Small intestine (tissue), 7 donors: ENCODE results near the gene ABCG4. TPM values are rescaled to one million over a fixed set of nuclear protein-coding genes. Genes with fewer than 3 reads are reported as not detected.
A peak's percentile ranks its signal among the peaks of the same experiment; 100 is the strongest.
"Not testable (repeated sequence)": the region's sequence is repeated elsewhere in the genome, so short reads cannot be mapped to it uniquely, and the experiment has no call there.

Source experiments
- DNase-seq, 2 donors: peaks; one replicate each; pipeline versions ENCODE4 v3.0.0 to v3.0.0-alpha.2; 2013
- FAIRE-seq: peaks from 2 replicates; lab custom pipeline; 2012; peaks lifted over from hg19 to GRCh38; lab: Jason Lieb, UNC
- H3K27ac ChIP-seq, 3 donors: one replicate each; pipeline ENCODE4 v1.5.1; 2013; ENCODE audit warnings: low read length in 2 of 3, mild to moderate bottlenecking in 2 of 3, control low read depth in 1 of 3, inconsistent platforms in 1 of 3, low read depth in 1 of 3, moderate library complexity in 1 of 3
- H3K27me3 ChIP-seq, 3 donors: one replicate each; pipeline ENCODE4 v1.6.1; 2013; ENCODE audit warnings: low read length in 3 of 3, inconsistent platforms in 1 of 3; ENCODE audit not compliant: control insufficient read depth in 3 of 3, insufficient read depth in 3 of 3
- H3K36me3 ChIP-seq, 3 donors: one replicate each; pipeline ENCODE4 v1.6.1; 2013; ENCODE audit warnings: low read length in 3 of 3, inconsistent platforms in 1 of 3, low read depth in 1 of 3, mild to moderate bottlenecking in 1 of 3, moderate library complexity in 1 of 3; ENCODE audit not compliant: control insufficient read depth in 3 of 3, insufficient read depth in 2 of 3
- H3K4me1 ChIP-seq, 3 donors: one replicate each; pipeline ENCODE4 v1.6.1; 2013; ENCODE audit warnings: low read length in 2 of 3, inconsistent platforms in 1 of 3, low read depth in 1 of 3, mild to moderate bottlenecking in 1 of 3, moderate library complexity in 1 of 3; ENCODE audit not compliant: control insufficient read depth in 3 of 3, insufficient read depth in 2 of 3
- H3K4me3 ChIP-seq, 3 donors: one replicate each; pipeline ENCODE4 v1.5.1; 2013; ENCODE audit warnings: low read length in 3 of 3, control low read depth in 1 of 3, inconsistent platforms in 1 of 3, low read depth in 1 of 3, mild to moderate bottlenecking in 1 of 3, moderate library complexity in 1 of 3
- H3K9me3 ChIP-seq, 2 donors: one replicate each; pipeline ENCODE4 v1.6.1; 2013; ENCODE audit warnings: low read depth in 1 of 2, low read length in 1 of 2; ENCODE audit not compliant: control insufficient read depth in 2 of 2, insufficient read depth in 1 of 2
- WGBS, 3 donors: extraction: QIAGEN DNeasy Blood & Tissue Kit; methylation state at CpG; one replicate each; pipeline ENCODE4 v1.1.7; 2013; 5-methylcytosine and 5-hydroxymethylcytosine counted together
- polyA plus RNA-seq, 4 donors: library from polyadenylated mRNA; stranded (reverse) in 3 of 4; unstranded in 1 of 4; fragments of 200-250 nt in 3 of 4; fragments of 120-200 nt in 1 of 4; gene quantifications; one replicate each; pipeline versions ENCODE4 v1.2.1 to v1.2.3, GENCODE V29; 2013
- donor health status: healthy with polysubstance abuse.
- donor health status: control.
- donor health status: control.
- donor health status: Bipolar disorder and iron deficiency.
- donor health status: healthy.

The ABCG4 gene
- polyA plus RNA-seq, 4 donors: 0.27 to 0.73 (median 0.34) TPM; not detected in 1

DNA sequence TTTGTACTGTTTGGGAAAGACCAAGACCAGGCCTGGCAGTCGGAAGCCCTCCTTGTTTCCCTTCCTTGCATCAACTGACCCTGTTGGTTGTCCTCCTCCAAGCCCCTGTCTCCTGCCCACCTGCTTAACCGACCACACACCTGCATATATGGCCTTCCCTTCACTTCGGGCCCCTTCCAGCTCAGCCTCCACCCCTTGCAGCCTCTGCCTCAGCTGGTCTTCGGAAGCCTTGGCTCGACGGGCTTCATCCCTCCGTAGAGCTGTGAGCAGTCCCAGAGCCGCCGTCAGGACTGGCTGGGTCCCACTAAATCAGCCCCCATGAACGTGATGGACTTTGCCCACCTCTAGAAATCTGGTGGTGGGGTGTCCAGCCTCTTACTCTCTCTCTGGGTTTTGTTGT lies 44.8 kb downstream of the ABCG4 start:
- DNase-seq (no peak), FAIRE-seq (no peak)
- peaks cover 0 to 16% (median 2%) of the 10 kb centered on the region in 3 donors for H3K4me1 ChIP-seq
- 78 to 87% (median 83%) methylated on average over 10 of the region's 10 CpGs for WGBS, 3 donors
- H3K4me3 ChIP-seq: no peak overlapping the region
- H3K27me3 ChIP-seq: no peaks in the 10 kb centered on the region
- H3K27ac ChIP-seq: no peak overlapping the region
- H3K36me3 ChIP-seq: peaks cover 0 to 33% (median 0%) of the 10 kb centered on the region in 3 donors
- H3K9me3 ChIP-seq: no peaks in the 10 kb centered on the region

DNA sequence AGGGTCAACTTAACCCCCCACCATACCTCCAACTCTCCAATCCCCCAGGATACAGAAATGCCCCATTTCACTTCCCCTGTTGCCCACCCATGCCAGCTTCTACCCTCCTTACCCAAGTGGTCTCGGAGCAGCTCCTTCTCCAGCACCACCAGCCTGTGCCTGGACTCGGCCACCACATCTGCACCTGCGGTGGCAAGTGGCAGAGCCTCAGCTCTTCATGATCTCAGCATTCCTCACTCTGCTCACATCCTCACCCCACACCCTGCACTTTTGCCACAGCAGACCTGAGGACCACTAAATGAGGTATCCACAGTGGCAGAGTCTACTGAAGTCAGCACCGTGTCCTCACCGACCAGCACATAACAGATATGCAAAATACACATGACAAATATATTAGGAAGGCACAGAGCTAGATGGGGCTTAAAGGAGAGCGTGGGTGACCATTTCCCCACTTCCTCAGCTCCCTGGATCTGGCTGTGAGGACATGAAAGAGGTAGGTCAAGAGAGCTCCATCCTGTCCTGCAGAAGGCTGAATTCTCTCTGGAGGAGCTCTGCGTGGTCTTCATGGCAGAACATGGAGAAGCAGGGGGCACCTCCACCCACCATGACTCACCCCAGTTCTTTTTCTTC lies 46.1 kb downstream of the ABCG4 start:
- Histone ChIP-seq H3K9me3 (no peaks in the 10 kb centered on the region), H3K27me3 (no peaks in the 10 kb centered on the region), H3K4me3 (no peak overlapping the region), H3K27ac (no peak overlapping the region), H3K36me3 (peaks cover 0 to 21% (median 0%) of the 10 kb centered on the region in 3 donors), H3K4me1 (peaks cover 0 to 4% (median 2%) of the 10 kb centered on the region in 3 donors)
- FAIRE-seq: no peak
- WGBS, 3 donors: 41 to 68% (median 48%) methylated on average over 7 of the region's 7 CpGs
- DNase-seq: no peak

DNA sequence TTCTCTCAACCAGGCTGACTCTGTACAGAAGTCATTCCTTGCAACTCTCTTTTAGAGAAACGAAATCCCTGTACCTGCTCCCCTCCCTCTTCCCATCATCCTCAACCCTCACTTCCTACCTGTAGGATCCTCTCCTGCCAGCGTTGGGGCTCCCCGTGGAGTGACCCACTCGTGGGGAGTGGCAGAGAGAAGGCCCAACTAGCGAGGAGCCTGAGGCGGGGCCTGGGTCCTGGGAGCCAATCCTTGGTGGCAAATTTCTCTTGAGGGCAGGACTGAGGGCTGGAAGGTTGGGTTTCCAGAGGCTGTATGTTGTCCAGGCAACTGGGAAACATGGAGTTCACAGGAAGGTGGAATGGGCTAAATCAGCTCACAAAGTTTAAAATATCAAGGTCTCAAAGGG lies 46.8 kb downstream of the ABCG4 start:
- no peaks in the 10 kb centered on the region for H3K9me3 ChIP-seq
- no peak for FAIRE-seq
- H3K27ac ChIP-seq: no peak overlapping the region
- peaks cover 0 to 4% (median 0%) of the 10 kb centered on the region in 3 donors for H3K4me1 ChIP-seq
- peaks cover 0 to 15% (median 0%) of the 10 kb centered on the region in 3 donors for H3K36me3 ChIP-seq
- 22 to 28% (median 24%) methylated on average over 6 of the region's 6 CpGs for WGBS, 3 donors
- peak; percentile 62 to 80 for DNase-seq
- H3K4me3 ChIP-seq: no peak overlapping the region
- H3K27me3 ChIP-seq: no peaks in the 10 kb centered on the region

DNA sequence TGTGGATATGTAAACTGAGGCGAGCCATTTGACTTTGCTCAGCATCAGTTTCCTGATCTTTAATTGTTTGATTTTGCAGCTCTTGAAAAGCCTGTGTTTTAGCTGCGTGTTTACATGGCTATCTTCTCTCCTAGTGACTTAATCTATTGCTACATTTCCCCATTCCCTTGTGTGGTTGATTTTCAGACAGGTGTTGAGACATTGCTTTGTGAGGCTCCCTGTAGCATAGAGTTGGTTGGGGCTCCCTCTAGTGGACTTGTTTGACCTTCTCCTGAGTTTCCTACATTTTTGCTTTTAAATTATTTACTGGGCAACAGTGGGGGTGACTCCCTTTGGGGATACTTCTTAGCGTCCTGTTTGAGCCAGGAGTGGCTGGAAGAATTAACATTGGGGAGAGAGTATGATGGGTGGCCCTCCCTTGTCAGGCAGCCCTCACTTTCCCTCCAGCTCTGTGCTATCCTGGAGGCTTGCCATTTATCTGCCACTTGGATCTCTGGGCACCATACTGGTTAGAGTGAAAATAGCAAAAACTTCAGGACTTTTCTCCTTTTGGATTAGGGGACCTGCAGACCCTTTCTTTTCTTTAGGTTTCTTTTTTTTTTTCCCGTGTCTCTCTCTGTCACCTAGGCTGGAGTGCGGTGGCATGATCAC lies 48.1 kb downstream of the ABCG4 start:
- Histone ChIP-seq H3K9me3 (no peaks in the 10 kb centered on the region), H3K4me1 (peaks cover 0 to 4% (median 0%) of the 10 kb centered on the region in 3 donors), H3K4me3 (no peak overlapping the region), H3K27ac (peak overlapping the region in 1 of 3 donors; percentile 28), H3K36me3 (peaks cover 0 to 6% (median 0%) of the 10 kb centered on the region in 3 donors), H3K27me3 (no peaks in the 10 kb centered on the region)
- DNase-seq: peak; percentile 92 to 94
- 28 to 42% (median 33%) methylated on average over 5 of the region's 5 CpGs for WGBS, 3 donors
- peak; percentile 55 for FAIRE-seq

DNA sequence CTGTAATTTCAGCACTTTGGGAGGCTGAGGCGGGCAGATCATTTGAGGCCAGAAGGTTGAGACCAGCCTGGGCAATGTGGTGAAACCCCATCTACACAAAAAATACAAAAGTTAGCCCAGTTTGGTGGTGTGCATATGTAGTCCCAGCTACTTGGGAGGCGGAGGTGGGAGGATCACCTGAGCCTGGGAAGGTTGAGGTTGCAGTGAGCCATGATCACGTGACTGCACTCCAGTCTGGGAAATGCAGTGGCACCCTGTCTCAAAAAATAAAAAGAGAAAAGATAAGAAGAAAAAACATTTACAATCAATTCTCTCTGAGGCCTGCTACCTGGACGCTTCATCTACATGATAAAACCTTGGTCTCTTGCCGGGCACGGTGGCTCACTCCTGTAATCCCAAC lies 50.1 kb downstream of the ABCG4 start:
- Histone ChIP-seq H3K27me3 (no peaks in the 10 kb centered on the region), H3K36me3 (no peaks in the 10 kb centered on the region), H3K27ac (no peak overlapping the region), H3K4me1 (peaks cover 0 to 4% (median 0%) of the 10 kb centered on the region in 3 donors), H3K9me3 (no peaks in the 10 kb centered on the region), H3K4me3 (no peak overlapping the region)
- FAIRE-seq (no peak), DNase-seq (peak in 1 of 2 donors; percentile 31)
- WGBS, 3 donors: 81 to 90% (median 84%) methylated on average over 6 of the region's 6 CpGs

DNA sequence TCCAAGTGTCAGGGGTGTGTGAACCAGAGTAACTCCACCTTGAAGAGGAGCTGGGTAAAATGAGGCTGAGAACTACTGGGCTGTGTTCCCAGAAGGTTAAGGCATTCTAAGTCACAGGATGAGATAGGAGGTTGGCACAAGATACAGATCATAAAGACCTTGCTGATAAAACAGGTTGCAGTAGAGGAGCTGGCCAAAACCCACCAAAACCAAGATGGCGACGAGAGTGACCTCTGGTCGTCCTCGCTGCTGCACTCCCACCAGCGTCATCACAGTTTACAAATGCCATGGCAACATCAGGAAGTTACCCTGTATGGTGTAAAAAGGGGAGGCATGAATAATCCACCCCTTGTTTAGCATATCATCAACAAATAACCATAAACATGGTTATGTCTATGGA lies 52.4 kb downstream of the ABCG4 start:
- not testable (repeated sequence) for H3K27ac ChIP-seq, H3K9me3 ChIP-seq, H3K36me3 ChIP-seq, FAIRE-seq, H3K4me3 ChIP-seq, H3K27me3 ChIP-seq, DNase-seq
- 85 to 88% (median 86%) methylated on average over 5 of the region's 5 CpGs for WGBS, 3 donors
- peaks cover 0 to 12% (median 0%) of the 10 kb centered on the region in 3 donors for H3K4me1 ChIP-seq

DNA sequence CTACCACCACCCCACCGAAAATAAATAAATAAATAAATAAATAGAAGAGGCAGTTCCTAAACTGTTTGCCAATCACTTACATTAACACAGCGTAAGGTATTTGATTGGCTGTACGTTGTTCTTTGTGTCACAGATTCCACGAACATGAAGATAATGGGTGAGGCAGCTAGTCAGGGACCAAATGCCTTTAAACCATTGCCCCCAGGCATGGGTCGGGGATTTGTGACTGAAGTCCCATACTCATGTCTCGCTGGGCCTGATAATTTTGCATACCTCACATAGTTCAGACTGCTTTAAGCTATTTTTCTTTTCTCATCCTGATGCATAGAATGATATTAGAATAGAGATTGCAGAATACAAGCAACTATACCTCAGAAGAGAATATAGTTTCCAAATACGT lies 53.7 kb downstream of the ABCG4 start:
- no peak overlapping the region for H3K4me3 ChIP-seq
- DNase-seq (no peak), FAIRE-seq (no peak)
- peaks cover 0 to 10% (median 0%) of the 10 kb centered on the region in 3 donors for H3K4me1 ChIP-seq
- WGBS, 3 donors: 90 to 94% (median 90%) methylated on average over 7 of the region's 7 CpGs
- H3K27me3 ChIP-seq: no peaks in the 10 kb centered on the region
- H3K9me3 ChIP-seq: no peaks in the 10 kb centered on the region
- H3K36me3 ChIP-seq: no peaks in the 10 kb centered on the region
- H3K27ac ChIP-seq: no peak overlapping the region

DNA sequence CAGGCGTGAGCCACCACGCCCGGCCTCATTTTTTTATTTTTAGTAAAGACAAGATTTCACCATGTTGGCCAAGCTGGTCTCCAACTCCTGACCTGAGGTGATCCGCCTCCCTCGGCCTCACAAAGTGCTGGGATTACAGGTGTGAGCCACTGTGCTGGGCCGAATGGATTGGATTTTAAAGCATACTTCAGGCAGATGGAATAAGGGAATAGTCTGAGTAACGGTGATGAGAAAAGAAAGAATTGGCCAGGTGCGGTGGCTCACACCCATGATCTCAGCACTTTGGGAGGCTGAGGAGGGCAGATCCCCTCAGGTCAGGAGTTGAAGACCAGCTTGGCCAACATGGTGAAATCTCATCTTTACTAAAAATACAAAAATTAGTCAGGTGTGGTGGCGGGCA lies 55.2 kb downstream of the ABCG4 start:
- Histone ChIP-seq H3K36me3 (no peaks in the 10 kb centered on the region), H3K27me3 (no peaks in the 10 kb centered on the region), H3K4me1 (peaks cover 0 to 10% (median 0%) of the 10 kb centered on the region in 3 donors), H3K27ac (no peak overlapping the region), H3K4me3 (no peak overlapping the region), H3K9me3 (no peaks in the 10 kb centered on the region)
- DNase-seq: no peak
- FAIRE-seq: no peak
- WGBS, 3 donors: 92 to 96% (median 95%) methylated on average over 9 of the region's 9 CpGs
